SH-SY5Y (cell line): Measurements from ENCODE around the gene IGFBP7.
A peak's percentile ranks its signal among the peaks of the same experiment; 100 is the strongest.

Source experiments
- GATA2 ChIP-seq: IDR thresholded peaks from 2 replicates; pipeline ENCODE4 v1.6.1; 2011; ENCODE audit warnings: mild to moderate bottlenecking, low read depth, low read length
- GATA3 ChIP-seq: IDR thresholded peaks from 2 replicates; pipeline ENCODE4 v1.6.1; 2011; ENCODE audit warnings: low read depth, mild to moderate bottlenecking, low read length, moderate library complexity

The IGFBP7 gene, protein sequence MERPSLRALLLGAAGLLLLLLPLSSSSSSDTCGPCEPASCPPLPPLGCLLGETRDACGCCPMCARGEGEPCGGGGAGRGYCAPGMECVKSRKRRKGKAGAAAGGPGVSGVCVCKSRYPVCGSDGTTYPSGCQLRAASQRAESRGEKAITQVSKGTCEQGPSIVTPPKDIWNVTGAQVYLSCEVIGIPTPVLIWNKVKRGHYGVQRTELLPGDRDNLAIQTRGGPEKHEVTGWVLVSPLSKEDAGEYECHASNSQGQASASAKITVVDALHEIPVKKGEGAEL

DNA sequence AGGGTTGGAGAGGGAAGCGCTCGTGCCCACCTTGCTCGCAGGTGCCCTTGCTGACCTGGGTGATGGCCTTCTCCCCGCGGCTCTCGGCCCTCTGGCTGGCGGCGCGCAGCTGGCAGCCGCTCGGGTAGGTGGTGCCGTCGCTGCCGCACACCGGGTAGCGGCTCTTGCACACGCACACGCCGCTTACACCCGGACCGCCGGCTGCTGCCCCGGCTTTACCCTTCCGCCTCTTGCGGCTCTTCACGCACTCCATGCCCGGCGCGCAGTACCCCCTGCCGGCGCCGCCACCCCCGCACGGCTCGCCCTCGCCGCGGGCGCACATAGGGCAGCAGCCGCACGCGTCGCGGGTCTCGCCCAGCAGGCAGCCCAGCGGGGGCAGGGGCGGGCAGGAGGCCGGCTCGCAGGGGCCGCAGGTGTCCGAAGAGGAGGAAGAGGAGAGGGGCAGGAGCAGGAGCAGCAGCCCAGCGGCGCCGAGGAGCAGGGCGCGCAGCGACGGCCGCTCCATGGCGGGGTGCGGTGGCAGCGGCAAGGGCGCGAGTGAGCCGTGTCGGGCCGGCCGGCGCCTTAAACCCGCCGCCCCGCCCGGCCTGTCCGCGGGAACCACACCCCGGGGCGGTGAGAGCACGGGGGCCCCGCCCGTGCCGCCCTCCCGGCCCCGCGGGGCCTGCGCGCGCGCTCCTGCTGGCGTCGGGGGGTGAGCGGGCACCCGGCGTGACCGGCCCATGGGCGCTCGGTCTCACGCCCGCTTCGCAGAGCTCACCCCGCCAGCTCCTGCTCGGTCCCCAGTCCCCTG, at the start of gene IGFBP7:
Gene IGFBP7, minus strand, starts transcription at position 539 of the 793 bp plus-strand sequence. Its CDS starts 34 bp downstream, at position 505.
- TF ChIP-seq GATA3 (no peak), GATA2 (no peak)

GRCh38 chr4:57159866-57160265, 49.7 kb upstream of the IGFBP7 start:
- TF ChIP-seq GATA2, result no peak
- no peak for TF ChIP-seq GATA3

DNA sequence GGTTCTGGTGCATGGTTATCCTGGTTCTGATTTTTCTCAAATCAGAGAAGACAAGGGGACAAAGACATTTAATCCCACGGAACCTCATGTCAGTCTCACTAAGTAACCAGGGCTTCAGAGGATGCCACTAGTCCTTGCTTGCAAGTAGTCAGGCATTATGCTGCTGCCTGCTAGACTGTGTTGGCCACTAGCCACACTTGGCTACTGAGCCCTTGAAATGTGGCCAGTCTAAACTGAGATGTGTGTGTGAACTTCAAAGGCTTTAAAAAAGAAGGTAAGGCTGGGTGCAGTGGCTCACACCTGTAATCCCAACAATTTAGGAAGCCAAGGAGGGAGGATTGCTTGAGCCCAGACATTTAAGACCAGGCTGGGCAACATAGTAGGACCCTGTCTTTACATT, 48.6 kb upstream of the IGFBP7 start:
- no peak for TF ChIP-seq GATA2
- no peak for TF ChIP-seq GATA3

GRCh38 chr4:57158221-57158620, 48.0 kb upstream of the IGFBP7 start:
- TF ChIP-seq GATA3, result no peak
- TF ChIP-seq GATA2, result no peak

DNA sequence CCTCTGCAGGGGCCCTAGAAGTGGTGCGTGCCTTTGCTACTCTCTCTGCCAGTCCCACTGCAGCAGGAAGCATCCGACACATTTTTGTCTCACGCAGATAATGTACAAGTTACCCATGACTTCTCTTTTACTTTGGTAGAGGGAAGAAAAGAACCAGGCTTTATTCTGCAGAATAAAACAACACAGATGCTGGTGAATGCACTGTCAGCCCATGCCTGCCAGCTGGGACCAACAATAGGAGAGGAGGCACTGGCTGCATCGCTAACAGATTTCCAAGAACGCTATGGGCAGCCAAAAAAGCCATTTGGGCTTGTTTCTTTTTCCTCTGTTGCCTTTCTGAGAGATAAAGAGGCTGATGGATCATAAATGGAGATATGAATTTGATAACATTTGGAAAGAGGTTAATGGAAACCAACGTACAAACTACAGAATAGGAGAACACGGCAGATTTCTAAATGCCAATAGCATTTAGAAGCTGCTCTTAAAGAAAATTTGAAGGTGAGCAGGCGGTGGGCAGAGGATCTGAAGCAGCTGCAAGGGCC, 47.5 kb upstream of the IGFBP7 start:
- TF ChIP-seq GATA3, result peak; percentile 71
- TF ChIP-seq GATA2, result peak; percentile 81

GRCh38 chr4:57156242-57156990, 46.2 kb upstream of the IGFBP7 start:
- TF ChIP-seq GATA3 (no peak), GATA2 (no peak)

DNA sequence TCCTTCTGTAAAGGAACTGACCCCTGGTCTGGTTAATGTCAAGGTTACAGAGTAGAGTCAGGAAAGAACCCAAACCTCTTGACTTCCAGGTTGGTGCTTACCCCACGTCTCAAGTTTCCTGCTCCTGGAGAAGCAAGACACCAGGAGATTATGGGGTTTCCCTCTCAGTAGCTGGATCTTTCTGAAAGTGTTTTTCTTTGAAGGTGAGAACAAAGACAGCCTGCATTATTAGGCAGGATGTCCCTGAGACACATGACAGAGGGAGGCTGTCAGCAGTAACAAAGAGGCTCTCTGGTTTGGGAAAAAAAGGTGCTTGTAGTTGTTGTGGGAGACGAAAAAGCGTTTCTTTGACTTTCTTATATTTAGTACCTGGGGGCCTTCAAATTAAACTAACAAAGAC, 44.7 kb upstream of the IGFBP7 start:
- TF ChIP-seq GATA2, result no peak
- TF ChIP-seq GATA3, result no peak

DNA sequence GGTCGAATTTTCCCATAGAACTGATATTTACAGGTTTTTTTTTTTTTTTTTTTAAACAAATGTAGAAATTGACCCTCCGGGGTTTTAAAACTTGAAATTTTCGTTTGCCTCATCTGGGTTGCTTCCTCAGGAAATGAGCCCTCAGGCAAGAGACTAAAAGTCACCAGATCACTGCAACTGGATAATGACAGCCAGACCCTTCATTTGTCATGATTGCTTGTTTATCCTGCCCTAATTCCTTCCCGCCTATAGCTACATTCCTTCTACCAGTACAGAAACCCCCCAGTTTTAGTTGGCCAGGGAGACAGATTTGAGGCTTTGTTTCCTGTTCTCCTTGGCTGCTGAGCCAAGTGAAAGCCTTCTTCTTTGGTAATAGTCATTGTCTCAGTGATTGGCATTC, 44.0 kb upstream of the IGFBP7 start:
- TF ChIP-seq GATA2, result no peak
- no peak for TF ChIP-seq GATA3

- TF ChIP-seq GATA2, result no peak
- TF ChIP-seq GATA3, result no peak
Observed at GRCh38 chr4:57153207-57153606, 43.0 kb upstream of the IGFBP7 start.

GRCh38 chr4:57151481-57151880, 41.3 kb upstream of the IGFBP7 start:
- TF ChIP-seq GATA2, result no peak
- no peak for TF ChIP-seq GATA3

DNA sequence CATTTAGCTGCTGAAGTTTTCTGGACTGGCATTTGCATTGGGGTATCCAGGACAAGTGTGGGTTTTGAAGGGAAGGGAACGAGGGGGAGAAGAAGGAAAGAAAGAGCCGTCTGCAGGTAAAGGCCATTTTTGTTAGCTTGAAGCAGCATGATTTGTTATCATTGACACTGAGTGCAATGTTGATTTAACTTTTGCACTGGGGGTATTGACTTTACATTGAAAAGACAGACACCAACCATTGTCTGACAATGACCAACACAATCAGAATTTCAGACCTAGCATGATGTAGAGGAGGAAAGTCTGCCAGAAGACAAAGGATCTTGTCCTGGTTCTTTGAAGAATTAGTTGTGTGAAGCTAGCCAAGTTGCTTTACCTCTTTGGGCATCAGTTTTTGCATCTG, 39.6 kb upstream of the IGFBP7 start:
- no peak for TF ChIP-seq GATA3
- no peak for TF ChIP-seq GATA2

DNA sequence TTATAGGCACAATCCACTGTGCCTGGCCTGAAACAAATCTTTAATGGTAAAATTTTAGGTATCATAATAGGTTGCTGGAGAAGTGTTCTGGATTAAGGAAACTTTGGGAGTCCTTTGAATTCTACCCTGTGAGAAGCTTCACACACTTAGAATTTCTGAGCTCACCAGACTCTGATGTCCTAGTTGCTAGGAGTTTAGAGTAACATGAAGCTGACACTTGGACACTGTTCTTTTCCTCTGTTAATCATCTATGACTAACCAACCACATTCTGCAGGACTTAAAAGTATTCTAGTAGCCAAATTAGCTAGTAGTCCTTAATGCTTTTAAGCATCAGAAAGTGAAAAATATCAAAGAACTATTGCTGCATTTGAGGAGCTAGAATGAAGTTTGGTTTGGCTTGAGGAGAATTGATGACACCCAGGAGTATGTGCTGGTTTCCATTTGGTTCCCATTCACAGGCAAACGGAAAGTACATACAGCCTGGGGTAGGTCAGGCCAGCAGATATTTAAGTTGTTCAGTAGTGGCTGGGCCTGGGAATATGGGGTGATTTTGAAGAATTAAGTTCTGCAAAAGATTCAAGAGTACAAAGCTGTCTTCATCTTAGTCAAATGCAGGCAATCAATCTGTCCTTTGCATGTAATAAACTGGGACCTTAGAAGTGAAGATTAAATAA, 38.8 kb upstream of the IGFBP7 start:
- TF ChIP-seq GATA2, result no peak
- TF ChIP-seq GATA3, result no peak

DNA sequence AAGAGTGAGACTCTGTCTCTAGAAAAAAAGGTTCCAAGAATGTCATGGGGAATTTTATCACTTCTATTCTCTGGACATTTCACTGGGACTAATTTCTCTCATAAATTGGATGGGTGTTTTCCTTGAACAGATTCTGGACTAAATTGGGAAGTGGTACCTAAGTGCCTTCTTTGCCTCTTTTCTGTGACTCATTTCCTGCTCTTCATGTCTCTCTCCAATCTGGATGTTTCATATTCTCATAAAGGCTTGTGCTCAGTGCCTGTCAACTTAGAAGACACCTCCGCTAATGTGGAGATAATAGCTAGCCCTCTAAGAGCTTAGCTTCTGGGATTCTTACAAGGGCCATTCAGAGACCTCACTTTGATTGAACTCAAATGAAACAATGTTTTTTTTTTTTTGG, 38.0 kb upstream of the IGFBP7 start:
- TF ChIP-seq GATA3, result no peak
- TF ChIP-seq GATA2, result no peak
